RCC 7860 (cell line): ENCODE data around the gene MR1.

Source experiments
- DNase-seq: peaks from one replicate; pipeline ENCODE4 v3.0.0-alpha.2; 2015; ENCODE audit warnings: low spot score
- FAIRE-seq: peaks from 2 replicates; lab custom pipeline; 2012; peaks lifted over from hg19 to GRCh38; lab: Jason Lieb, UNC

The MR1 gene

DNA sequence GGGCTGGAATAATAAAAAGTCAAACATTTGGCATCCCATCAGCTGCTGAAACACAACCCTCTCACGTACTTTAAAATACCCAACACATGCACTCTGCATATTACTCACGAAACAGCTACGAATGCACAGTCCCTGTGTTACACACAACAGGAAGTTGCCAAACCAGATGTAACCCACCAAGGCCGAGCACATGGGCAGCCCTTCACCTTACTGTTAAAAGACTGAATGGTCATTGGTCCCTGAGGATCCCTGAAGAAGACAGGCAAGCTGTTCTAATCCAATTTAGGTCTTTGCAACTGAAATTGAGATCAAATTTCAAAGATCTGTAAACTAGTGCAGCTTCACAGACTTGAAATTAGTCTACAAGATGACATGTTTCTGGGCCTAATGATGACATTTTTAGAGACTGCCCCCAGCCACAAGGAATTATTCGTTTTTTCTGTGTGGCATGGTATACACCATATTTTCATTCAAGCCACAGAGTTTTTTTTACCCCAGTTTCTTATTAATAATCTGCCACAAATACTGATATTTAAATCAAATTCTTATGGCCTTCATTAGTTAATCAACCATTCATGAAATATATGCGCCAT lies 29.1 kb downstream of the MR1 start:
- DNase-seq = no peak
- FAIRE-seq = no peak

- DNase-seq = no peak
- FAIRE-seq = no peak
Observed at GRCh38 chr1:181064011-181064623, 30.3 kb downstream of the MR1 start.

GRCh38 chr1:181064702-181065101 lies 30.9 kb downstream of the MR1 start:
- no peak for FAIRE-seq
- DNase-seq = no peak

DNA sequence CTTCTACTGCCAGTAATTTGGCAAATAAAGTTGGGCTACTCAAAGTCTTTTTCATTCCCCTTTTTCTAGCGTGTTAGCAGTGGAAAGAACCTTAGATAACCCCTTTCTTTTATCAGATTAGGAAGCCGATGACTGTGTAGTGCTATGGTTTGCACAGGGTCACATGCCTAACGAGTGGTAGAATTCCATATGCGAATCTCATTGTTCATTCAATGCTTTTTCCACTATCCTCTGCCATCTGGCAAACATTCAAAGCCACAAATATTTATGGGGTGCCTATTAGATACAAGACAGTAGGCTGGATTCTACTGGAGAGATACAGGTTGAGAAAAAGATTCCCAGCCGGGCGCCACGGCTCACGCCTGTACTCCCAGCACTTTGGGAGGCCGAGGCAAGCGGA lies 39.9 kb downstream of the MR1 start:
- DNase-seq (peak; percentile 38), FAIRE-seq (peak; percentile 21)

GRCh38 chr1:181075766-181076350 lies 42.1 kb downstream of the MR1 start:
- FAIRE-seq (peak; percentile 67), DNase-seq (peak; percentile 71)

- DNase-seq (no peak), FAIRE-seq (no peak)
Observed at GRCh38 chr1:181076852-181077251, 43.1 kb downstream of the MR1 start.

DNA sequence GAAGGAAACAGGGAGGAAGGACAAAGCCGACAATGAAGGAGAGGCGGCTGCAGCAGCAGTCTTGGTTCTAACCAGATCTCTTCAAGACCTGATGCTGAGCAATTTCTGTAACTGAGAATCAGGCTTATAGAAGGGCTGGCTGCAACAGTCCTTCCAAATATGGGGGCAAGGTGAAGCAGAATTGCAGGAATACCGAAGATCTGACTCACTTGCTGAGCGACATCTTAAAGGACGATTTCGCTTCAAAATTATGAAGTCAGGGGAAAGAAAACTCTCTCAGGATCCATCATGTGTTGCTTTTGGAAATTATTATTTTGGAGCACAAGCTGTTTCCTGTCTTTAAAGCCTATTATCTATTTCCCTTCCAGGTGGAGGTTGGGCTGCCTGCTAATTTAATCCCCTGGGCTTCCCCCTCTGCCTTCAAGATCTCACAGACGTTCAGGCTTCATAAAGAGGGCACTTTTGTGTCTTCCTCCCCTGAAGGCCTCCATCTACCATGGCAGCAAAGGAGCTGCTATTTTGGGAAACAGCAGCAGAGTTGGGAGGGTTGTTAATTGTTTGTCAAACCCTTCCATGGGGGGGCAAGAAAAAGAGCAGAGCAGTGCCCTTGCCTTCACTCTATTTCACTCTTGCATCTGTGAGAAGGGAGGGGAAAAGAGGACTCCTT lies 43.9 kb downstream of the MR1 start:
- FAIRE-seq = no peak

GRCh38 chr1:181079382-181079781 lies 45.6 kb downstream of the MR1 start:
- no peak for DNase-seq
- FAIRE-seq = no peak

More for the DNA sequence above, 43.9 kb downstream of the MR1 start:
- DNase-seq = peak; percentile 62

GRCh38 chr1:181079920-181080319 lies 46.1 kb downstream of the MR1 start:
- FAIRE-seq (no peak), DNase-seq (no peak)

- FAIRE-seq = no peak
- no peak for DNase-seq
Observed at GRCh38 chr1:181080556-181080955, 46.8 kb downstream of the MR1 start.

DNA sequence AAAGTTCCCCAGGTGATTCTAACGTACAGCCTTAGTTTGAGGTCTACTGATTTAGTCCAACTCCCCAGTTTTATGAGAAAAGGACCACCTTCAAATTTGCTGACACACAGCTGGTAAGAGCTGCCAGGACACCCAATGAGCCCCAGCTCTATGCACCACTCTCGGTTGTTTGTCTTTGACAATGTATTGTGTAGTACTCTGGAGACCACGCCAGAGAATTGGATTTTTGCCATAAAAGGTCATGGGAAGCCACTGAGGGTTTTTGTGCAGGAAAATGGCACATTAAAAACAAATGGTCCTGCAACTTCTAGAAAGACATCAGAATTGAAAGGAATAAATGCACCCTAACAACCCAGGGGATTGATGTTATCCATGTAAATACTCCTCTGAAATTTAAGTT lies 47.6 kb downstream of the MR1 start:
- DNase-seq (no peak), FAIRE-seq (no peak)

DNA sequence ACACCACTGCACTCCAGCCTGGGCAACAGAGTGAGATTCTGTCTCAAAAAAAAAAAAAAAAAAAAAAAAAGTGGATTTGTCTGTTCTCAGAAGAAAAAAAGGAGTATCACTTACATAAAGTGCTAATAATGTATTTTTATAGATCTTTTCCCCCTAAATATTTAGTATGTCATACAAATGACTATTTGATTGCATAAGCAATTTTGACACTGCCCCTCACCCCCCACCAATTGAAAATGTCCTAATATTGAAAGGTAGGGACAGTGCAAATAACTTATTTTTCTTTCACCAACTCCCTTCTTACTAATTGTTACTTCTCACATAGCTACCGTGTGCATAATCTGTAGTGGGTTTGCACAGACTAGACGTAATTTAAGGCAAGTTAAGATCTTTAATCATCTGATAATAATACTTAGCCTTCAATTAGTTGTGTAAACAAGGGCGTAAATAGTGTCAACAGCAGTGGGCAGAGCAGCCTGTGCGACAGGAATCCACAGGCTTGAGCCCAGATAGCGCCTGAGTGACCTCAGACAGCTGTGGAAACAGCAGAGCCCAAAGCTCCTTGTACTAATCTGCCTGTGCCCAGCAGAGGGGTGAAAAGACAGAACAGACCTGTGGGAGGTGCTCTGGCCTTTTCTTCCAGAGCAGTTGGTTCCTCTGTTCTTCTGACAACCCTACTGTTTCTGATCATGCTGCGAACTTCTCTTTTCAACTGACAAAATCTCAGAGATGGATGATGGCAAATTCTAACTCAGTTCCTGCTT lies 50.2 kb downstream of the MR1 start:
- DNase-seq = peak; percentile 32
- no peak for FAIRE-seq

DNA sequence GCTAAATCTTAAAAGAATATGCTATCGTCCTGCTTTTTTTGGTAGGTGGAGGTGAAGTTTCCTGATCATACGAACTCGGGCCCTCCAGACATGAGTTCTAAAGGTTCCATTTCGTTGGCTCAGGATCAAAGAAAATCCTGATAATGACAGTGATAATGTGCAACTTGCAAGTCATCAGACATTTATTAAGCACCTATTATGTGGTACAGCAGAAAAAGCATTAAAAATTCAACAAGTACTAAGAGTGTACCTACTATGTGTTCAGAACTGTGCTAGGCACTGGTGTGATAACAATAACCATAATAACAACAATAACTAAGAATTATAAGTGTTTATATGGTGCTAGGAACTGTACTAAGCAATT lies 50.8 kb downstream of the MR1 start:
- FAIRE-seq (no peak), DNase-seq (no peak)

DNA sequence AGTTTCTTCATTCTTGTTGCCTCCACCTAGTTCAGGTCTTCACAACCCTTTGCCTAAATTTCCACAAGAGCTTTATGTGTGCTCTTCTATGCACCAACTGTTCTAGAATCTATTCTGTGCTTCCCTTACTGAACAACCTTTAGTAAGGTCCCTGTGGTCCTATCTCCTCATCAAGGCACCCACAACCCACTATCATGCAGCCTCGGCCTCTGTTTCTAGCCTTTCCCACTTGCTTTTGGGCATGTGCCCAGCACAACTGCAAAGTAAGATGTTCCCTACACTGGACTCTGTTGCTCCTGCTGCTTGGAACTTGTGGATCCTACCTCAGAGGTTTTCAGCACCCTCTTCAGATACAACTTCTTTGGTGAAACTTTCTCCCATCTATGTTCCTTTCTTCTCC lies 52.3 kb downstream of the MR1 start:
- FAIRE-seq (no peak), DNase-seq (no peak)

- FAIRE-seq = peak; percentile 70
- peak; percentile 83 for DNase-seq
Observed at GRCh38 chr1:181086926-181087325, 53.1 kb downstream of the MR1 start.

DNA sequence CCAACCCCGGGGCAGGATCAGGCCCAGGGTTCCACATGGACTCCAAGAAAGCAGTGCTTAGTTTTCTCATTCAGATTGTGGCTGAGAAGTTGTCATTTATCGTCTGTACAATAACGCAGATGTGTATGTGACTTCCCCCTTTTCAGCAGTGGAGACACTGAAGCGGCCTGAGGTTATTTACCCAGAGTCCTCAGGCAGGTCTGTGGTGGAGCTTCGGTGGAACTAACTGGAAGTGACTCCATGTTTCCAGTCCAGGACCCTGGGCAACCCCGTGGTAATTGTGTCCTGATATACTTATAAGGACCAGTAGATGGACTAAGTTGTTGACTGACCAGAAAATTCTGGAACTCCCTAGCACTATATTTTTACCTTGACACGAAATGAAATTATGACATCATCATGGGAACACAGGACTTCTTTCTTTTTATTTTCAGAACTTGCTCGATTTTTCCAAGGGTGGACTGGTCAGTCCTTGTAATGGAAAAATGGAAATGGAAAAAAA lies 53.7 kb downstream of the MR1 start:
- FAIRE-seq (no peak), DNase-seq (peak; percentile 42)

GRCh38 chr1:181088079-181089016 lies 54.6 kb downstream of the MR1 start, which contains the start of gene IER5:
Gene IER5, plus strand, starts transcription at chr1:181088700. Its CDS starts 203 bp downstream, at chr1:181088903.
- DNase-seq = peak; percentile 95
- no peak for FAIRE-seq

DNA sequence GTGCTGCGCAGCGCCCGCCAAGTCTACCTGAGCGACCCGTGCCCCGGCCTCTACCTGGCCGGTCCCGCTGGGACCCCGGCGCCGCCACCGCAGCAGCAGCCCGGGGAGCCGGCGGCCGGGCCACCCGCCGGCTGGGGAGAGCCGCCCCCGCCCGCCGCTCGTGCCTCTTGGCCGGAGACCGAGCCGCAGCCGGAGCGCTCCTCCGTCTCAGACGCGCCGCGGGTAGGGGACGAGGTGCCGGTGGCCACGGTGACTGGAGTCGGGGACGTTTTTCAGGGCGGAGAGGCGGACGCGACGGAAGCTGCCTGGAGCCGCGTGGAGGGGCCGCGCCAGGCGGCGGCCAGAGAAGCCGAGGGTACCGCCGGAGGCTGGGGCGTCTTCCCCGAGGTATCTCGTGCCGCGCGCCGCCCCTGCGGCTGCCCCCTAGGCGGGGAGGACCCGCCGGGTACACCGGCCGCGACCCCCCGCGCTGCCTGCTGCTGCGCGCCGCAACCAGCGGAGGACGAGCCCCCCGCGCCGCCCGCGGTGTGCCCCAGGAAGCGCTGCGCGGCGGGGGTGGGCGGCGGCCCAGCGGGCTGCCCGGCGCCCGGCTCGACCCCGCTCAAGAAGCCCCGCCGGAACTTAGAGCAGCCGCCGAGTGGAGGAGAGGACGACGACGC lies 55.4 kb downstream of the MR1 start:
- FAIRE-seq (no peak), DNase-seq (no peak)
